GM12878 (cell line): ENCODE measurements around the gene ZFP64. TPM values are rescaled to one million over a fixed set of nuclear protein-coding genes. Genes with fewer than 3 reads are reported as not detected.

Experiments
- ATAC-seq: fragments of 200-7000 bp; cut with Tn5 transposase; 3 replicates; pipeline ENCODE4 v1.9.1; 2020; ENCODE audit warnings: mild to moderate bottlenecking, moderate library complexity
- BruUV-seq: library from RNA; stranded (reverse); fragments of 400-500 nt; replicated peaks from 2 replicates; lab custom pipeline; 2021; lab: Mats Ljungman, UMichigan
- CTCF ChIA-PET: fragments of 300-600 bp; sonication (Branson Sonifier 250); formaldehyde crosslinking; extraction: SDS; loops from one replicate; lab custom pipeline; 2021; ENCODE audit warnings: inconsistent platforms; lab: Yijun Ruan, JAX
- POLR2A ChIA-PET: fragments of 350-600 bp; formaldehyde crosslinking; extraction: SDS; loops from one replicate; lab custom pipeline; 2021; ENCODE audit warnings: inconsistent platforms; lab: Charles Lee
- RAD21 ChIA-PET: fragments of 300-600 bp; sonication (Branson Sonifier 250); formaldehyde crosslinking; loops from one replicate; lab custom pipeline; 2023; ENCODE audit warnings: antibody characterized with exemption; ENCODE audit not compliant: unreplicated experiment; lab: Charles Lee
- SMC1A ChIA-PET: fragments of 300-600 bp; sonication (Branson Sonifier 250); formaldehyde crosslinking; loops from one replicate; lab custom pipeline; 2023; ENCODE audit not compliant: unreplicated experiment, uncharacterized antibody; lab: Charles Lee
- DNase-seq: peaks from one replicate; pipeline ENCODE4 v3.0.0-alpha.2; 2011; ENCODE audit warnings: low read depth, low spot score
- FAIRE-seq: peaks from 3 replicates; lab custom pipeline; 2011; peaks lifted over from hg19 to GRCh38; lab: Jason Lieb, UNC
- H2AFZ ChIP-seq: 2 replicates; pipeline ENCODE4 v1.6.0; 2011; ENCODE audit warnings: low read depth, low read length, control low read depth; ENCODE audit not compliant: control insufficient read depth
- H3K27ac ChIP-seq: 2 replicates; pipeline ENCODE4 v1.5.1; 2011; ENCODE audit warnings: control low read depth; ENCODE audit not compliant: control insufficient read depth, insufficient read depth
- H3K27me3 ChIP-seq, 2 experiments: replicated peaks in 1 of 2; 2 replicates each; pipeline versions ENCODE4 v1.6.0 to v1.6.1; 2011; ENCODE audit warnings: low read length in 1 of 2; ENCODE audit not compliant: control insufficient read depth in 2 of 2, insufficient read depth in 2 of 2
- H3K36me3 ChIP-seq, 2 experiments: 2 replicates each; pipeline ENCODE4 v1.5.1; 2011; ENCODE audit warnings: low read length in 1 of 2; ENCODE audit not compliant: control insufficient read depth in 2 of 2, insufficient read depth in 2 of 2
- H3K4me1 ChIP-seq: 2 replicates; pipeline ENCODE4 v1.6.1; 2011; ENCODE audit warnings: mild to moderate bottlenecking, low read length, moderate library complexity, mixed read lengths; ENCODE audit not compliant: control insufficient read depth, insufficient read depth
- H3K4me2 ChIP-seq: 2 replicates; pipeline ENCODE4 v1.6.0; 2011; ENCODE audit warnings: control low read depth; ENCODE audit not compliant: control insufficient read depth, insufficient read depth
- H3K4me3 ChIP-seq: fragments of 200-600 bp; sonication (generic); 2 replicates; pipeline ENCODE4 v1.5.1; 2016
- H3K79me2 ChIP-seq: 2 replicates; pipeline ENCODE4 v1.6.0; 2011; ENCODE audit warnings: low read length; ENCODE audit not compliant: control insufficient read depth, insufficient read depth
- H3K9ac ChIP-seq: 2 replicates; pipeline ENCODE4 v1.8.0; 2011; ENCODE audit warnings: low read length, control low read depth, mixed read lengths; ENCODE audit not compliant: control insufficient read depth, insufficient read depth
- H3K9me3 ChIP-seq: replicated peaks from 3 replicates; pipeline ENCODE4 v1.5.1; 2011; ENCODE audit warnings: mild to moderate bottlenecking, low read length; ENCODE audit not compliant: control insufficient read depth, insufficient read depth
- H4K20me1 ChIP-seq: 2 replicates; pipeline ENCODE4 v1.6.0; 2011; ENCODE audit not compliant: control insufficient read depth, insufficient read depth
- ASH2L ChIP-seq: fragments of 300-600, 200-600 bp; sonication (generic); IDR thresholded peaks from 2 replicates; pipeline ENCODE4 v1.6.1; 2017; ENCODE audit warnings: low read depth, mild to moderate bottlenecking, borderline replicate concordance
- BCL11A ChIP-seq: IDR thresholded peaks from 2 replicates; pipeline ENCODE4 v1.6.1; 2011; ENCODE audit warnings: low read depth, low read length
- BRCA1 ChIP-seq: IDR thresholded peaks from 2 replicates; pipeline ENCODE4 v1.6.1; 2011; ENCODE audit warnings: low read depth, low read length, improper control_type of control experiment
- CBX3 ChIP-seq: fragments of 200-600 bp; sonication (generic); IDR thresholded peaks from 2 replicates; pipeline ENCODE4 v1.6.1; 2016; ENCODE audit warnings: low read depth, borderline replicate concordance
- EGR1 ChIP-seq, 2 experiments: IDR thresholded peaks; 1 replicate in 1 of 2; 2 replicates in 1 of 2; pipeline ENCODE4 v1.6.1; 2011 to 2012; ENCODE audit warnings: low read depth in 2 of 2, low read length in 2 of 2, borderline replicate concordance in 1 of 2, mild to moderate bottlenecking in 1 of 2, moderate library complexity in 1 of 2
- EP300 ChIP-seq, 2 experiments: fragments of 150-350 bp in 1 of 2; IDR thresholded peaks; 2 replicates each; pipeline ENCODE4 v1.6.1; 2011 to 2012; ENCODE audit warnings: low read depth in 2 of 2, low read length in 2 of 2, borderline replicate concordance in 1 of 2, improper control_type of control experiment in 1 of 2, inconsistent platforms in 1 of 2; ENCODE audit not compliant: control insufficient read depth in 1 of 2
- ETV6 ChIP-seq, 2 experiments: fragments of 450-650 bp in 1 of 2; IDR thresholded peaks in 1 of 2; conservative IDR thresholded peaks in 1 of 2; 2 replicates each; pipeline ENCODE4 v1.6.1; 2014; ENCODE audit warnings: antibody characterized with exemption in 1 of 2, borderline replicate concordance in 1 of 2, low read depth in 1 of 2, mild to moderate bottlenecking in 1 of 2, moderate library complexity in 1 of 2
- HDAC6 ChIP-seq: fragments of 200-600 bp; sonication (generic); IDR thresholded peaks from one replicate; pipeline ENCODE4 v1.8.0; 2017; ENCODE audit warnings: antibody characterized with exemption; ENCODE audit not compliant: unreplicated experiment
- JUNB ChIP-seq: IDR thresholded peaks from 2 replicates; pipeline ENCODE4 v1.6.1; 2016; ENCODE audit warnings: antibody characterized with exemption, mild to moderate bottlenecking
- MTA2 ChIP-seq: fragments of 450-650 bp; IDR thresholded peaks from 2 replicates; pipeline ENCODE4 v1.6.1; 2016; ENCODE audit warnings: low read depth, mild to moderate bottlenecking, moderate library complexity
- NR2C1 ChIP-seq: fragments of 450-650 bp; IDR thresholded peaks from 2 replicates; pipeline ENCODE4 v1.6.1; 2017; ENCODE audit warnings: antibody characterized with exemption, mild to moderate bottlenecking, moderate library complexity
- NR2C2 ChIP-seq: IDR thresholded peaks from 2 replicates; pipeline ENCODE4 v1.6.1; 2011; ENCODE audit warnings: borderline replicate concordance, low read depth; ENCODE audit not compliant: control insufficient read depth, insufficient read length
- POLR2AphosphoS5 ChIP-seq: IDR thresholded peaks from 2 replicates; pipeline ENCODE4 v1.6.1; 2011; ENCODE audit warnings: mild to moderate bottlenecking, low read length, inconsistent platforms
- RAD21 ChIP-seq: IDR thresholded peaks from 2 replicates; pipeline ENCODE4 v1.6.1; 2011; ENCODE audit warnings: mild to moderate bottlenecking, low read depth, low read length, moderate library complexity; ENCODE audit not compliant: insufficient read depth
- RELA ChIP-seq: fragments of 450-650 bp; IDR thresholded peaks from 2 replicates; pipeline ENCODE4 v1.8.0; 2014; ENCODE audit warnings: borderline replicate concordance; ENCODE audit not compliant: partially characterized antibody
- WGBS: methylation state at CpG from one replicate; pipeline ENCODE4 v1.1.6; 2016; ENCODE audit warnings: low lambda C conversion rate; ENCODE audit not compliant: insufficient replicate concordance, insufficient coverage; ENCODE audit errors: missing lambda C conversion rate; 5-methylcytosine and 5-hydroxymethylcytosine counted together
- in situ Hi-C: fragments of 300-500 bp; cut with MboI; formaldehyde crosslinking; loops from 9 replicates; pipeline ENCODE4 v1.14.3; 2018; ENCODE audit warnings: mixed read lengths
- intact Hi-C: fragments of 100-400 bp; cut with micrococcal nuclease; formaldehyde crosslinking; loops from one replicate; pipeline ENCODE4 v1.14.2; 2022; ENCODE audit not compliant: unreplicated experiment
- polyA plus RNA-seq, 11 experiments: library from polyadenylated mRNA; depleted of rRNA in 4 of 11; unstranded in 6 of 11; stranded (reverse) in 5 of 11; fragments of >200 nt; fragmentation: Nextera tagmentation in 4 of 11; fragmentation: Illumina TruSeq in 1 of 11; extraction: Ambion mirVana in 4 of 11; extraction: Trizol in 1 of 11; gene quantifications; 1 replicate in 1 of 11; 2 replicates in 10 of 11; pipeline versions ENCODE4 v1.2.1 to v1.2.3, GENCODE V29; 2011 to 2016; ENCODE audit warnings: inconsistent platforms in 2 of 11, missing spikeins in 2 of 11, low read depth in 1 of 11
- total RNA-seq, 4 experiments: library from RNA; depleted of rRNA in 3 of 4; stranded (reverse); fragments of >200 nt in 3 of 4; fragmentation: Illumina TruSeq in 1 of 4; extraction: Trizol in 1 of 4; gene quantifications; 2 replicates each; pipeline versions ENCODE4 v1.2.1 to v1.2.3, GENCODE V29; 2013 to 2021
- TF ChIP-seq, protein P1 (sequence below): IDR thresholded peaks from 2 replicates; pipeline ENCODE4 v1.6.1; 2011; ENCODE audit warnings: low read depth, mild to moderate bottlenecking, low read length, moderate library complexity, borderline replicate concordance; ENCODE audit errors: extremely low read depth

The ZFP64 gene
- total and polyA plus RNA-seq, 10 of the 15 experiments (the other 5 are each of a cell fraction or from before 2014, with no cell fraction given): 2.3 to 21.8 (median 11.8) TPM

DNA sequence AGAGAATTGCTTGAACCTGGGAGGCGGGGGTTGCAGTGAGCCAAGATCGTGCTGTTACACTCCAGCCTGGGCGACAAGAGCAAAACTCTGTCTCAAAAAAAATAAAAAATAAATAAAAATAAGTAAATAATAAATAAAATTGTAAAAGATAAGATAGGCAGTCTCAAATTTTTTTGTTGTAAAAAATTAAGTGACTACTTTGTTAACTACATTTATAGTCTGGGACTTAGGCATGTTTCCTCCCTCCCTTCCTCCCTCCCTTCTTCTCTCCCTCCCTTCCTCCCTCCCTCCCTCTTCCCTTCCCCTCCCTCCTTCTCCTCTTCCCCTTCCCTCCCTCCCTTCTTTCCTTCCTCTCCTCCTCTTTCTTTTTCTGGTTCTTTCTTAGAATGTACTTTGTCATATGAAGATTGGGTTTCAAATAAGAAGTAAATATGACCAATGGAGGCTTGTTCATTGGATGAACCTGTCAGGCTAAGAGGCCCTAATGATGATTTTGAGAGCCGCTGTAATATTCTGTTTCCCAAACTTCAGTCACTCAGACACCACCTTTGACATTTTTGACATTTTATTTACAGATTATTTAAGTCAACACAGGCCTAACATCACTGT lies 24.2 kb downstream of the ZFP64 start:
- Histone ChIP-seq H3K4me3 (no peak overlapping the region), H4K20me1 (no peaks in the 10 kb centered on the region), H3K27me3 (no peaks in the 10 kb centered on the region), H3K9me3 (no peaks in the 10 kb centered on the region; the same call in 2 of the 3 replicates), H3K4me2 (no peak overlapping the region), H3K79me2 (no peaks in the 10 kb centered on the region), H3K27ac (no peak overlapping the region), H3K36me3 (peaks cover 1 to 11% of the 10 kb centered on the region in 2 experiments), H2AFZ (no peak overlapping the region), H3K9ac (no peak overlapping the region), H3K4me1 (peaks cover 6% of the 10 kb centered on the region)
- intact Hi-C loops: no loop called here
- ChIA-PET RAD21 (no interaction called here), CTCF (interaction anchor here (1.1 kb wide), 1 partner anchor 17 kb away, joined by 7 read pairs; no protein-coding TSS in a partner anchor), POLR2A (no interaction called here), SMC1A (interaction anchor here (1.1 kb wide), 1 partner anchor 13 kb away, joined by 3 read pairs; no protein-coding TSS in a partner anchor)
- TF ChIP-seq MTA2 (no peak), EP300 (IDR thresholded peaks at IDR 0.05; ENCODE audit: borderline replicate concordance in 1 of 2, control insufficient read depth in 1 of 2, low read depth in 2 of 2, low read length in 2 of 2) (no peak), ASH2L (no peak), HDAC6 (no peak), BRCA1 (no peak), JUNB (no peak), EGR1 (IDR thresholded peaks at IDR 0.05; ENCODE audit: borderline replicate concordance in 1 of 2, low read depth in 2 of 2, low read length in 2 of 2) (no peak), NR2C2 (no peak), POLR2AphosphoS5 (no peak), RELA (no peak), ETV6 (conservative IDR thresholded peaks at IDR 0.05 in 1 of 2, IDR thresholded peaks at IDR 0.05 in 1 of 2; ENCODE audit: borderline replicate concordance in 1 of 2, low read depth in 1 of 2) (no peak), RAD21 (no peak), NR2C1 (no peak), BCL11A (no peak), CBX3 (no peak)
- TF ChIP-seq, protein P1, sequence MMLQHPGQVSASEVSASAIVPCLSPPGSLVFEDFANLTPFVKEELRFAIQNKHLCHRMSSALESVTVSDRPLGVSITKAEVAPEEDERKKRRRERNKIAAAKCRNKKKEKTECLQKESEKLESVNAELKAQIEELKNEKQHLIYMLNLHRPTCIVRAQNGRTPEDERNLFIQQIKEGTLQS: no peak
- DNase-seq (no peak), ATAC-seq (no peak), FAIRE-seq (no peak)
- in situ Hi-C loops: loop anchor here (25.0 kb wide), 1 partner anchor 755 kb away; no protein-coding TSS in a partner anchor
- no TSS peak for BruUV-seq
- WGBS: 96% methylated on average over 4 of the region's 4 CpGs
